Measurements from ENCODE around the gene NPFF.
"Not testable (repeated sequence)": the region's sequence is repeated elsewhere in the genome, so short reads cannot be mapped to it uniquely, and the experiment has no call there.

Gene NPFF, protein sequence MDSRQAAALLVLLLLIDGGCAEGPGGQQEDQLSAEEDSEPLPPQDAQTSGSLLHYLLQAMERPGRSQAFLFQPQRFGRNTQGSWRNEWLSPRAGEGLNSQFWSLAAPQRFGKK

GRCh38 chr12:53506881-53507602 lies at the start of gene NPFF:
Gene NPFF (minus strand): TSS chr12:53507484. CDS start chr12:53507474, 10 bp downstream.
- no peak for DNase-seq (ENCODE audit: low spot score)

GRCh38 chr12:53552361-53553327 lies 45.4 kb upstream of the NPFF start:
- no peak for DNase-seq (ENCODE audit: low spot score)

DNA sequence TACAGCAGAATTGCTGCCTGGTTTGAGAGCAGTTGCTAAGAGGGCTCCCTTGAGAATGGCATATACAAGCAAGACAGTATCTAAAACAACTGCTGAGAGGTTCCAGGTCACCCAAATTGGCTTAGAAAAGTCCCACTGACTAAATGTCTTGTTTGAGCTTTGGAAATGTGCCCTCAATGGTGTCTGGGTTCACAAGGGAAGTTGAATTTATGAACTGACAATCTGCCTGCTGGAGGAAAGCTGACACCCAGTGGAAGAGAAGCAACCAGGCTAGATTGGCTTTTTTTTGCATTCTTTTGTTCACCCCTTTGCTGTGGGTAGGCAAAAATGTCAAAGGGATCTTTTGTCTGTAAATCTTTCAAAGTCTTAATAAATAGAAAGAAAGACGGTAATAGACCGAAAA lies 44.6 kb upstream of the NPFF start:
- DNase-seq (ENCODE audit: low spot score): peak; percentile 34

DNA sequence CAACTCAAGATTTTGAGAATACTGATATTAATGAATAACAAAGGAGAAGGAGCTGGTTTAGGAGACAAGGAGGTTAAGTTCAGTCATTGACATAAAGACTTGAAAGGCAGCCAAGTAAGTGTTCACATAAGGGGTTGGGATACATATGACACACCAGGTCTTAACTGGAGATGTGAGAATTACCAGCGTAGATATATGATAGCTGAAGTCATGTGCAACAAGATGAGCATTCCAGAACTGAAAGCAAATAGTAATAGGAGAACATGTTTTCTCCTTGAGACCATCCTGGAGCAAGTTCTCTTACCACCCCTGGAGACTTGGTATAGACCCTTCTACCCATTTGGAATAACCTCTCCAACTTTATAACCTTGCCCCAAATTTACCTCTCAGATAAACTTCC lies 43.3 kb upstream of the NPFF start:
- DNase-seq (ENCODE audit: low spot score): no peak

- not testable (repeated sequence) for DNase-seq (ENCODE audit: low spot score)
Measured at GRCh38 chr12:53550131-53550530, 42.8 kb upstream of the NPFF start.

- not testable (repeated sequence) for DNase-seq (ENCODE audit: low spot score)
Measured at GRCh38 chr12:53548354-53548753, 41.1 kb upstream of the NPFF start.

GRCh38 chr12:53543539-53543938 lies 36.3 kb upstream of the NPFF start:
- peak; percentile 75 for DNase-seq (ENCODE audit: low spot score)

- DNase-seq (ENCODE audit: low spot score): no peak
Measured at GRCh38 chr12:53539526-53539925, 32.2 kb upstream of the NPFF start.

DNA sequence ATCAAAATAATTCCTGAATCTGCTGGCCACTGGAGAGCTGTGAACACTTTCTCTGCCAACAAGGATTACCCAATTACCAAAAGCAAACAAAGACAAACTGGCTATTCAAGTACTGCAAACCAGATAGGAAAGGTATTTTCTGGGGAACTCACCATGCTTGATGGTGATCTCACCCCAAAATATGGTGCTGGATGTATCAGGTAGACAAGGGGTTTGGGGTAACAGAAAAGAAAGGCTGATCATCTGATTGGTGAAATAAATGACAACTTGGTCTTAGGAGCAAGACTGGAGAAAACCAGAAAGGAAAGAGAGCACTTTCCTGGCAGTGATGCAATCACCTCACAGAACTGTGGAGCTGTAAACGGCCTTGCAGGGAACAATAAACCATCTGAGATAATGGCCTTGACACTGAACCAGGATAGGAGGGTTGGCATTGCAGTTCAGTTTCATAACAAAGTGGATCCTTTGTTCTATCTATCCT lies 31.0 kb upstream of the NPFF start:
- peak; percentile 45 for DNase-seq (ENCODE audit: low spot score)

DNA sequence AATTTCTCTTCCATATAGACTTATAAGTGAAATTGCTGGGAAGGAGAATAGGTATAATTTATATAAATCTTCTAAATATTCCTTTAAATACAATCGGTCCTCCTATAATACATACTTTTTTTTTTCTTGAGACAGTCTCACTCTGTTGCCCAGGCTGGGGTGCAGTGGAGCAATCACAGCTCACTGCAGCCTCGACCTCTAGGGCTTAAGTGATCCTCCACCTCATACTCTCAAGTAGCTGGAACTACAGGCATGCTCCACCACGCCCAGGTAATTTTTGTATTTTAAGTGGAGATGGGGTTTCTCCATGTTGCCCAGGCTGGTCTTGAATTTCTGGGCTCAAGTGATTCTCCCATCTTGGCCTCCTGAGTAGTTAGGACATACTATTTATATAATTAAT lies 29.7 kb upstream of the NPFF start:
- DNase-seq (ENCODE audit: low spot score): no peak

DNA sequence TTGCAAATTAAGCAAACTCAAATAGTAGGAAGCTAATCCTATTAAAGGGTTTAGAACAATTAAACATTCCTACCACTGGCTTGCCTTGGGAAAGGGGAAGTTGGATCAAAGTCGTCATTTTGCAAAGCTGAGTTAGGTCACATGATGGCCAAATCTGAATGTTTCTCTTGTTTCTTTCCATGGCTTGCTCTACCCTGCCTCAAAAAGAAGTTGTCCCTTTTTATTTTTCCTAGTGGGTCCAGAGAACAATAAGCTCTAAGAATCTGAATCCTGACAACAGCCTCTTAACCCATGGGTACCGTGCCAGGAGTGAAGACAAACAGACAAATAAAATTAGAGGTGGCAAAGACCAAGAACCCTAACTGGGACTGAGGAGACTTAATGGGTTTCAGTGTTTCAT lies 26.2 kb upstream of the NPFF start:
- peak; percentile 60 for DNase-seq (ENCODE audit: low spot score)

- DNase-seq (ENCODE audit: low spot score): no peak
Measured at GRCh38 chr12:53532524-53533445, 25.5 kb upstream of the NPFF start.

DNA sequence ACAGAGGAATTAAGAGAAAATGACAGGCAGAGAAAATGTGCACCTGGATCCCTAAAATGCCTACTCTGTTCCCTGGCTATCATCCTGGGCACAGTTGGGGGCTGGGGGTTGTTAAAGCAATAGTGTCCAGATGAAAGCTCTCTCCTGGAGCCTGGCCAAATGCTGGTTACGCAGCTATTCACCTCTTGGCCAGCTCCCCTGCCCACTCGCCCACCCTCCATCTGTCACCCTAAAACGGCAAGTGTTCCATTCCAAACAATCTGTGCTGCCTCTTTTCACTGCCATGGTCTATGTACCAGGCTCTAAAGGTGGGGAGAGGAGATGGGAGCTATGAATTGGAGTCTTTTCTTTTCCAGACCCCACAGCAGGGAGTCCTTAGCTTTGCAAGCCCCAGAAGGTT lies 24.7 kb upstream of the NPFF start:
- no peak for DNase-seq (ENCODE audit: low spot score)

GRCh38 chr12:53530920-53531319 lies 23.6 kb upstream of the NPFF start:
- DNase-seq (ENCODE audit: low spot score): no peak

GRCh38 chr12:53530061-53530460 lies 22.8 kb upstream of the NPFF start:
- DNase-seq (ENCODE audit: low spot score): no peak

- DNase-seq (ENCODE audit: low spot score): no peak
Measured at GRCh38 chr12:53524476-53524875, 17.2 kb upstream of the NPFF start.

- DNase-seq (ENCODE audit: low spot score): no peak
Measured at GRCh38 chr12:53523131-53523530, 15.8 kb upstream of the NPFF start.

GRCh38 chr12:53518381-53518780 lies 11.1 kb upstream of the NPFF start:
- DNase-seq (ENCODE audit: low spot score): no peak

DNA sequence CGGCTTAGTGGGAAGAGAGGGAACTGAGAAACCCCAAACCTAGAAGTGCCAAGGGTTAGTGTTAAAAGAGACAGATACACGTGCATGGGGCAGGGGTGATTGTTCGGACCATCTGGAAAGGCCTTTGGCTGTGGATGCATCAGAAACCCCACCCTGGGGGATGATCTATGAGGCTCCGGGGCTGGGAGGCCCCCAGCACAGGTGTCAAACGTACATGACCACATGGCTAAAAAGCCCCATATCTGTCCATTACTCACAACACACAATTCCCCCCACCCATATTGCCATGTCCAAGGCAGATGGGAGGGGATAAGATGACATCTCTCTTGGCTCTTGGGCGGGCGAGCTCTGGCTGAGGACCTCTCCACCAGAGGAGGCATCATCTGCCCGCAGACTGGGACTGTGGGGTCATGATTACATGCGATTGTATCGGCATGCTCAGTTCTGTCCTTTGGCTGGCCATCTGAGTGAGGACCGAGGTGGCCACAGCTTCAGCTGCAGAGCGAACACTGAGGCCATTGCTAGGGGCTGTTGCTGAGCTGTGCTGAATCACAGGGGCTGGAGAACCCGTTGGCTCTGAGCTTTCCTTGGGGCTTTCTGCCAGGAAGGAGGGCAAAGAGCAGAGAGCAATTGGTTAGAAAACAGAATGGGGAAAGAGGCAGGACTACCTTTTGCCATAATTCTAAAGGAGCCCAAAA lies 9.6 kb upstream of the NPFF start:
- DNase-seq (ENCODE audit: low spot score): no peak

GRCh38 chr12:53515291-53515680 lies 8.0 kb upstream of the NPFF start:
- no peak for DNase-seq (ENCODE audit: low spot score)
